Right atrium auricular region (tissue), 2 donors: ENCODE results near the gene C4orf46. TPM values are rescaled to one million over a fixed set of nuclear protein-coding genes. Genes with fewer than 3 reads are reported as not detected.
A peak's percentile ranks its signal among the peaks of the same experiment; 100 is the strongest.

Source experiments
- DNase-seq: peaks from one replicate; pipeline ENCODE4 v3.0.0-alpha.2; 2019; ENCODE audit warnings: low spot score
- H3K27ac ChIP-seq, 2 donors: fragments of 200-600 bp; sonication (generic); 1 replicate in 1 of 2; 2 replicates in 1 of 2; pipeline ENCODE4 v1.5.1; 2016 to 2019
- H3K27me3 ChIP-seq, 2 donors: fragments of 200-600 bp; sonication (generic); one replicate each; pipeline versions ENCODE4 v1.5.1 to v1.6.0; 2017 to 2019
- H3K36me3 ChIP-seq: fragments of 200-600 bp; sonication (generic); one replicate; pipeline ENCODE4 v1.5.1; 2016
- H3K4me1 ChIP-seq, 2 donors: fragments of 200-600 bp; sonication (generic); one replicate each; pipeline versions ENCODE4 v1.5.1 to v1.6.0; 2017 to 2019
- H3K4me3 ChIP-seq, 2 donors: fragments of 200-600 bp; sonication (generic); 1 replicate in 1 of 2; 2 replicates in 1 of 2; pipeline ENCODE4 v1.5.1; 2017 to 2019; ENCODE audit warnings: mild to moderate bottlenecking in 1 of 2, moderate library complexity in 1 of 2
- H3K9me3 ChIP-seq, 2 donors: fragments of 200-600 bp; sonication (generic); one replicate each; pipeline ENCODE4 v1.5.1; 2019
- CTCF ChIP-seq, 2 donors: fragments of 200-600 bp; sonication (generic); IDR thresholded peaks; one replicate each; pipeline ENCODE4 v1.5.1; 2019; ENCODE audit warnings: antibody characterized with exemption in 2 of 2
- total RNA-seq, 2 donors: library from RNA; depleted of rRNA; stranded (reverse); fragments of >200 nt; gene quantifications; one replicate each; pipeline ENCODE4 v1.1.0, GENCODE V29; 2016

The C4orf46 gene
- total RNA-seq, 2 donors from 2014 or later, result 3.2 to 4.2 TPM

GRCh38 chr4:158649111-158649680 lies 22.5 kb downstream of the C4orf46 start:
- Histone ChIP-seq H3K36me3 (no peaks in the 10 kb centered on the region), H3K4me3 (no peak overlapping the region), H3K27ac (no peak overlapping the region), H3K4me1 (no peaks in the 10 kb centered on the region), H3K9me3 (no peaks in the 10 kb centered on the region), H3K27me3 (no peaks in the 10 kb centered on the region)
- no peak for DNase-seq
- no peak for TF ChIP-seq CTCF (IDR thresholded peaks at IDR 0.05)

GRCh38 chr4:158644760-158645159 lies 26.9 kb downstream of the C4orf46 start:
- H3K27ac ChIP-seq, result no peak overlapping the region
- TF ChIP-seq CTCF (IDR thresholded peaks at IDR 0.05), result no peak
- H3K36me3 ChIP-seq, result no peaks in the 10 kb centered on the region
- H3K27me3 ChIP-seq, result no peaks in the 10 kb centered on the region
- H3K4me3 ChIP-seq, result no peak overlapping the region
- no peaks in the 10 kb centered on the region for H3K4me1 ChIP-seq
- no peaks in the 10 kb centered on the region for H3K9me3 ChIP-seq
- DNase-seq, result no peak

- Histone ChIP-seq H3K4me1 (no peaks in the 10 kb centered on the region), H3K9me3 (no peaks in the 10 kb centered on the region), H3K27me3 (no peaks in the 10 kb centered on the region), H3K27ac (no peak overlapping the region), H3K4me3 (no peak overlapping the region), H3K36me3 (no peaks in the 10 kb centered on the region)
- no peak for TF ChIP-seq CTCF (IDR thresholded peaks at IDR 0.05)
- no peak for DNase-seq
These were observed 27.3 kb downstream of the C4orf46 start for GRCh38 chr4:158644356-158644755.

- no peak for TF ChIP-seq CTCF (IDR thresholded peaks at IDR 0.05)
- no peaks in the 10 kb centered on the region for H3K36me3 ChIP-seq
- H3K9me3 ChIP-seq, result no peaks in the 10 kb centered on the region
- no peak overlapping the region for H3K27ac ChIP-seq
- no peaks in the 10 kb centered on the region for H3K4me1 ChIP-seq
- H3K27me3 ChIP-seq, result no peaks in the 10 kb centered on the region
- DNase-seq, result no peak
- no peak overlapping the region for H3K4me3 ChIP-seq
These were observed 35.1 kb downstream of the C4orf46 start for GRCh38 chr4:158636619-158637018.

GRCh38 chr4:158630893-158631292 lies 40.8 kb downstream of the C4orf46 start:
- H3K27me3 ChIP-seq, result no peaks in the 10 kb centered on the region
- no peaks in the 10 kb centered on the region for H3K4me1 ChIP-seq
- H3K4me3 ChIP-seq, result no peak overlapping the region
- DNase-seq, result no peak
- H3K36me3 ChIP-seq, result no peaks in the 10 kb centered on the region
- TF ChIP-seq CTCF (IDR thresholded peaks at IDR 0.05), result no peak
- no peaks in the 10 kb centered on the region for H3K9me3 ChIP-seq
- no peak overlapping the region for H3K27ac ChIP-seq

- no peaks in the 10 kb centered on the region for H3K4me1 ChIP-seq
- DNase-seq, result no peak
- no peaks in the 10 kb centered on the region for H3K9me3 ChIP-seq
- no peak overlapping the region for H3K4me3 ChIP-seq
- no peaks in the 10 kb centered on the region for H3K27me3 ChIP-seq
- H3K36me3 ChIP-seq, result no peaks in the 10 kb centered on the region
- TF ChIP-seq CTCF (IDR thresholded peaks at IDR 0.05), result no peak
- peak overlapping the region in 1 of 2 donors; percentile 24 for H3K27ac ChIP-seq
These were observed 46.1 kb downstream of the C4orf46 start for GRCh38 chr4:158625544-158625943.
